NCI-H82 treated with DMSO at 0.1 percent for 48 hours (cell line): ENCODE results near the gene B3GALT6.
"Not testable (repeated sequence)": the region's sequence is repeated elsewhere in the genome, so short reads cannot be mapped to it uniquely, and the experiment has no call there.

ENCODE experiments used
- DNase-seq: peaks from one replicate; lab custom pipeline; 2025; ENCODE audit not compliant: unreplicated experiment; lab: John Stamatoyannopoulos, UW

The B3GALT6 gene

DNA sequence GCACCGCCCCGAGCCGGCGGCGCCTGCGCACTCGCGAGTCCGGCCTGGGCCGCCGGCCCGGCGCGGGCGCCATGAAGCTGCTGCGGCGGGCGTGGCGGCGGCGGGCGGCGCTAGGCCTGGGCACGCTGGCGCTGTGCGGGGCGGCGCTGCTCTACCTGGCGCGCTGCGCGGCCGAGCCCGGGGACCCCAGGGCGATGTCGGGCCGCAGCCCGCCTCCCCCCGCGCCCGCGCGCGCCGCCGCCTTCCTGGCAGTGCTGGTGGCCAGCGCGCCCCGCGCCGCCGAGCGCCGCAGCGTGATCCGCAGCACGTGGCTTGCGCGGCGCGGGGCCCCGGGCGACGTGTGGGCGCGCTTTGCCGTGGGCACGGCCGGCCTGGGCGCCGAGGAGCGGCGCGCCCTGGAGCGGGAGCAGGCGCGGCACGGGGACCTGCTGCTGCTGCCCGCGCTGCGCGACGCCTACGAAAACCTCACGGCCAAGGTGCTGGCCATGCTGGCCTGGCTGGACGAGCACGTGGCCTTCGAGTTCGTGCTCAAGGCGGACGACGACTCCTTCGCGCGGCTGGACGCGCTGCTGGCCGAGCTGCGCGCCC, at the start of gene B3GALT6:
TSS of gene B3GALT6 (plus strand) at position 30 of the 588 bp plus-strand sequence. CDS start at position 72, 42 bp downstream.
- no peak for DNase-seq

- DNase-seq, result no peak
These were observed 49.4 kb upstream of the B3GALT6 start for GRCh38 chr1:1182491-1183220.

- DNase-seq, result no peak
These were observed 48.8 kb upstream of the B3GALT6 start for GRCh38 chr1:1183221-1183747.

- DNase-seq, result no peak
These were observed 47.9 kb upstream of the B3GALT6 start for GRCh38 chr1:1183833-1184775.

DNA sequence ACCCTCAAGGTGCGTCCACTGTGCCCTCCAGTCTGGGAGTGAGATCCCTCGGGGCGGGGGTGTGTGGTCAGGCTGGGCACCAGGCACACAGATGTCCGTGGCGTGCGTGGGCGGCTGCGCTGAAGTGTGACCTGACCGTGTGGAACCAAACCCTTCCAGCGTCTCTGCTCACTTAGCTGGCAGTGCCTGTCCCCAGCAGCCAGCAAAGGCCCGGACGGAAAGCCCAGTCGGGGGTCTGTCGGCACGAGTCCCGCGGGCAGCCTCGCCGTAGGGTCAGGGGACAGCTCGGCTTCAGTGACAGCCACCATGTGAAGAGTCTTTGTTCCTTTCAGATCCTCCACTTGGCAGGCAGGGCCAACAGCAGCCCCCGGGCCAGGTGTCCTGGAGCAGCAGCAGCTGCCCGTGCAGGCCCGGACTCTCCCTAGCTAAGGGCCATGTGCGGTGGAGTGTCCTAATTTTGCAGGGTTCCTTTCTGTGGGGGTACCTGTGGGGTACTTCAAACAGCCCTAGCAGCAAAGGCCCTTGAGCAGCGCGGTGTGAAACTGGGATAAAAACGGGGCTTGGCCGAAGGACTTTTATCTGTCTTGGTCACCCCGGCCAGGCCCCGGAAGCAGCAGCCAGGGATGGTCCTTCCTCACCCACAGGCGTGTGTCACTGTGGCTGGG, 46.8 kb upstream of the B3GALT6 start:
- no peak for DNase-seq

DNA sequence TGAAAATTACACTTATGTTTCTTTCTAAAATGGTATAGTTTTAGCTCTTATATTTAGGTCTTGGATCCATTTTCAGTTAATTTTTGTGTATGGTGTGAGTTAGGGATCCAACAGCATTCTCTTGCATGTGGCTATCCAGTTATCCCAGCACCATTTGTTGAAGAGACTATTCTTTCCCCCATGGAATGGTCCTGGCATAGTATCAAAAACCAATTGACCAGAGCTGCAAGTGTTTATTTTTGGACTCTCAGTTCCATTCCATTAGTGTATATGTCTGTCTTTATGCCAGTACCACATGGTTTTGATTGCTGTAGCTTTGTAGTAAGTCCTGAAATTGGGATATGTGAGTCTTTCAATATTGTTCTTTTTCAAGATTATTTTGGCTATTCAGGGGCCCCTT, 44.1 kb upstream of the B3GALT6 start:
- DNase-seq, result no peak

DNA sequence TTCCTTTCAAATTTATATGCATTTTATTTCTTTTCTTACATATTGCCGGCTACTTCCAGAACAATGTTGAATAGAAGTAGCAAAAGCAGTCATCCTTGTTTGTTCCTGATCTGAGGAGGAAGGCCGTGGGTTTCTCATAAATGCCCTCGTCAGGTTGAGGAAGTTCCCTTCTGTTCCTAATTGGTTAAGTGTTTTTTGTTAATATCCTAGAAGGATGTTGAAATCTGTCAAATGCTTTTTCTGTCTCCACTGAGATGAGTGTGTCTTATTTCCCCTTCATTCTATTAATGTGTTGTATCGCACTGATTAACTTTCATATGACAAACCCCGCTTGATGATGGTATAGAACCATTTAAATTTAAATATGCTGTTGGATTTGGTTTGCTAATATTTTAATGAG, 42.9 kb upstream of the B3GALT6 start:
- DNase-seq, result no peak

- DNase-seq, result no peak
These were observed 40.3 kb upstream of the B3GALT6 start for GRCh38 chr1:1191734-1192133.

DNA sequence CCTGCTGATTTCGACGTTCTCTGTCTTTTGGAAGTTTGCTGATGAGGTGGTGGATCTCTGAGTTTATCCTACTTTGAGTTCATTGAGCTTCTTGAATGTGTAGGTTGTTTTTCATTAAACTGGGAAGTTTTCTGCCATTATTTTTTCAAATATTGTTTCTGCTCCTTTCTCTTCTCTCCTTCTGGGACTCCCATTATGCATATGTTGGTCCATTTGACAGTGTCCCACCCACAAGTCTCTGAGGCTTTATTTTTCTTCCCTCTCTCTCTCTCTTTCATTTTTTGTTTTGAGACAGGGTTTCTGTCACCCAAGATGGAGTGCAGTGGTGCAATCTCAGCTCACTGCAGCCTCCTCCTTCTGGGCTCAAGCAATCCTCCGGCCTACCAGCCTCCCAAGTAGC, 37.3 kb upstream of the B3GALT6 start:
- DNase-seq, result no peak

DNA sequence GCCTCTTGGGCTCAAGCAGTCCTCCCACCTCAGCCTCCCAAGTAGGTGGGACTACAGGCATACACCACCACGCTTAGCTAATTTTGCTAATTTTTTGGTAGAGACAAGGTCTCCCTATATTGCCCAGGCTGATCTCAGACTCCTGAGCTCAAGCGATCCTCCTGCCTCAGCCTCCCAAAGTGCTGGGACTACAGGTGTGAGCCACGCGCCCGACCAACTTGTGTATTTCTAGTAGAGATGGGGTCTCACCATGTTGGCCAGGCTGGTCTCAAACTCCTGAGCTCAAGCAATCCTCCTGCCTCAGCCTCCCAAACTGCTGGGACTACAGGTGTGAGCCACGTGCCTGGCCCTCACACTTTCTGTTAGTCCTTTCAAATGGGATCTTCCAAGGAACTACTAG, 36.3 kb upstream of the B3GALT6 start:
- not testable (repeated sequence) for DNase-seq

DNA sequence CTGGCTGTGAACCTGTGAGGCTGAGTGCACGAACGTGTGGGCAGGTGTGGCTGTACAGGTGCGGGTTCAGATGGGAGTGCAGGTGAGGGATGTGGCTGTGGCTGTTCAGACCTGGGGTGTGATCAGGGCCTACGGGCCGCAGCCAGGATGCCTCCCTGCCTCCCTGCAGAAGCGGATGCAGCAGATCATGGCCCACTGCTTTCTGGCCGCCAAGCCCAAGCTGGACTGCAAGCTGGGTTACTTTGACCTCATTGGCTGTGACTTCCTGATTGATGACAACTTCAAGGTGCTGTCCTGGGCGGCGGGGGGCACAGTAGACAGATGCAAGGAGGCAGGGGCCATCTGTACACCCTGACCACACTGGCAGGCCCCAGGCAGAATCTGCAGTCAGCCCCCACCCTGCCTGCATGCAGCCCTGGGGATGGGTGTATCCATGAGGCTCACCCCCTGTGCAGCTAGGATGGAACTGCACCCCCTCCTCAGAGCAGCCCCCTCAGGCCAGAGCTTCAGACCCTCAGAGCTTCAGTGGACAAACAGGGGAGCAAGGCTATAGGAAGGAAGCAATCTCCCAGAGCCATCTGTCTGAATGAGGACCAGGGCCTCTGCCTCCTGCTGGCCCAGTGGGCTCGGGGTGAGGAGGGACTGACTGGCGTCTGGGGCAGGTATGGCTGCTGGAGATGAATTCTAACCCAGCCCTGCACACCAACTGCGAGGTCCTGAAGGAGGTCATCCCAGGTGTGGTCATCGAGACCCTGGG, 35.4 kb upstream of the B3GALT6 start:
- no peak for DNase-seq

- no peak for DNase-seq
These were observed 34.9 kb upstream of the B3GALT6 start for GRCh38 chr1:1197188-1197500.

DNA sequence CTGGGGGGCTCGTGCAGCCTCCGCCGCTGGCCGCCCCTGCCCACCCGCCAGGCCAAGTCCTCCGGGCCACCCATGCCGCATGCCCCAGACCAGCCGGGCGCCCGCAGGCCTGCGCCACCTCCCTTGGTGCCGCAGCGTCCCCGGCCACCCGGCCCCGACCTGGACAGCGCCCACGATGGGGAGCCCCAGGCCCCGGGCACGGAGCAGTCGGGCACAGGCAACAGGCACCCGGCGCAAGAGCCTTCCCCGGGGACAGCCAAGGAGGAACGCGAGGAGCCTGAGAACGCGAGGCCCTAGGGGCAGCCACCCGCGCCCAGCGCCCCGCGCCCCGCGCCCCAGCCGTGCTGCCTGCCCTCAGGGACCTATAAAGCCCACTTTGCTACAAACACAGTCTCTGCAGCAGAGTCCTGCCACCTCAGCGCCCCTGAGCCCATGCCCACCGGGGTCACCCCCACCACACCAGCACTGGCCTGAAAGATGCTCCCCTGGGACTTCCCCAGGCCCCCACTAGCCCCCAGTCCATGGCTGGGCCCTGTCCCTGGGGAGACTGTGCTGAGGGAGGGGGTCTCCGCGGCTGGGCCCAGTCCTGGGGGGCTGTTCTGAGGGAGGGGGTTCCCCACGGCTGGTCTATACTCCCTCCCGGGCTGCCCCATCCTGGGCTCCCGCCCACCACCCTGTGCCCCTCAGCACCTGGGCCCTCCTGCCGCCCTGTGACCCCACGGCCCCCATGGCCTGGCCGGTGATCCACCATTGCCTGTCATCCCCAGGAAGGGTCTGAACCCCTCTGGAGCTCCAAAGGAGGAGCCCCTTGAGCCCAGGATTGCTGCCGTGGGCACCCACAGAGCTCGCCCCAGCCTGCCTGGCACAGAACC, 34.2 kb upstream of the B3GALT6 start:
- no peak for DNase-seq

DNA sequence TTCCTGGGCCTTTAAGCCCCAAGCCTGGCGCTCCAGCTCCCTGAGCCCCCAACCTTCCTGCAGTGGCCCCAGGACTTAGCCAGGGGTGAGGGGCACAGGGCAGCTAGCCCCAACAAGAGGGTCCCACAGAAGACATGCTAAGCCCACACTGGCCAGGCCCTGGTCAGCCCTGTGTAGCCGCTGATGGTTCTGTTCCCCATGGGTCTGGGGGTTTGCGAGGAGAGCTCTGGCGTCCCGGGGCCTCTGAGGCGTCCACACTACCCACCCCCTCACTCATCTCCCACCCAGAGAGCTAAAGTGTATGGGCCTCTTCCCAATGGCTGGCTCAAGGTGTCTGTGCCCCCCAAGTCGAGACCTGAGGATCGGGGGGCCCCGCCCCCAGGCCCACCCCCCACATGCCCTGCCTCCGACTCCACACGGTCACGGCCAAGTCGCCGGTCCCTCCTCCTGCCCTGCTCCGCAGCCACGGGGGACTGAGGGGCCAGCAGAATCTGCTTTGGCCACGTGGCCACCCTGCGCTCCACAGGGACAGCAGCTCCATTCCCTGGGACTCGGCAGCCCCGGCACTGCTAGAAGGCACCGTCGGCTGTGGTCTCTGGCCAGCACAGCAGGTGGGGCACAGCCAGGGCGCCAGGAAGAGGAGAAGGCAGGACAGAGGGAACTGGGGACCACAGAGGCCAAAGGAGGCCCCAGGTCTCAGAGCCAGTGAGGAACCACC, 33.5 kb upstream of the B3GALT6 start:
- no peak for DNase-seq

GRCh38 chr1:1199141-1199960, 32.7 kb upstream of the B3GALT6 start:
- no peak for DNase-seq

- no peak for DNase-seq
These were observed 31.8 kb upstream of the B3GALT6 start for GRCh38 chr1:1199961-1200875.
